Panc1 (cell line): ENCODE measurements around the gene KLK8. TPM values are rescaled to one million over a fixed set of nuclear protein-coding genes. Genes with fewer than 3 reads are reported as not detected.

Source experiments
- ATAC-seq: fragments of 200-7000 bp; cut with Tn5 transposase; 2 replicates; pipeline ENCODE4 v1.9.1; 2020; ENCODE audit warnings: mild to moderate bottlenecking, moderate library complexity
- BruUV-seq: library from RNA; stranded (reverse); fragments of 400-500 nt; replicated peaks from 2 replicates; lab custom pipeline; 2021; lab: Mats Ljungman, UMichigan
- CTCF ChIA-PET: fragments of 300-600 bp; sonication (Branson Sonifier 250); formaldehyde crosslinking; loops from one replicate; lab custom pipeline; 2022; ENCODE audit warnings: antibody characterized with exemption; lab: Charles Lee
- POLR2A ChIA-PET: fragments of 300-600 bp; sonication (Branson Sonifier 250); formaldehyde crosslinking; loops from one replicate; lab custom pipeline; 2022; ENCODE audit warnings: antibody characterized with exemption; lab: Charles Lee
- DNase-seq: peaks from one replicate; pipeline ENCODE4 v3.0.0-alpha.2; 2010; ENCODE audit warnings: low read depth, low spot score
- H3K27ac ChIP-seq: 2 replicates; pipeline ENCODE4 v1.5.1; 2011; ENCODE audit warnings: mild to moderate bottlenecking, low read length, inconsistent platforms
- H3K27me3 ChIP-seq: fragments of 200-500 bp; sonication (Bioruptor generic); 2 replicates; pipeline ENCODE4 v1.6.0; 2014; ENCODE audit warnings: low read length, inconsistent platforms; ENCODE audit not compliant: control insufficient read depth, insufficient read depth
- H3K36me3 ChIP-seq: fragments of 200-500 bp; sonication (Bioruptor generic); 2 replicates; pipeline ENCODE4 v1.5.1; 2014; ENCODE audit warnings: inconsistent platforms, mild to moderate bottlenecking, low read length, moderate library complexity; ENCODE audit not compliant: control insufficient read depth, insufficient read depth
- H3K4me1 ChIP-seq: 2 replicates; pipeline ENCODE4 v1.5.1; 2011; ENCODE audit warnings: inconsistent platforms, mild to moderate bottlenecking, low read length, moderate library complexity; ENCODE audit not compliant: control insufficient read depth, insufficient read depth
- H3K4me3 ChIP-seq, 2 experiments: 2 replicates each; pipeline ENCODE4 v1.5.1; 2011 to 2012; ENCODE audit warnings: low read depth in 2 of 2, low read length in 2 of 2, mild to moderate bottlenecking in 2 of 2, inconsistent platforms in 1 of 2, moderate library complexity in 1 of 2
- H3K9me3 ChIP-seq: fragments of 200-500 bp; sonication (Bioruptor generic); 2 replicates; pipeline ENCODE4 v1.5.1; 2014; ENCODE audit warnings: low read depth, mild to moderate bottlenecking, inconsistent platforms, low read length, moderate library complexity; ENCODE audit not compliant: control insufficient read depth, insufficient read depth
- CTCF ChIP-seq: fragments of 450-650 bp; IDR thresholded peaks from 2 replicates; pipeline ENCODE4 v1.5.1; 2017; ENCODE audit warnings: mild to moderate bottlenecking
- POLR2AphosphoS5 ChIP-seq: IDR thresholded peaks from 2 replicates; pipeline ENCODE4 v1.6.1; 2012; ENCODE audit warnings: mild to moderate bottlenecking, low read depth, low read length, moderate library complexity
- REST ChIP-seq, 2 experiments: IDR thresholded peaks; 2 replicates each; pipeline ENCODE4 v1.6.1; 2011 to 2012; ENCODE audit warnings: low read depth in 2 of 2, control low read depth in 1 of 2, low read length in 1 of 2, mild to moderate bottlenecking in 1 of 2, moderate library complexity in 1 of 2; ENCODE audit not compliant: insufficient read depth in 1 of 2
- SIN3A ChIP-seq: IDR thresholded peaks from 2 replicates; pipeline ENCODE4 v1.6.1; 2012; ENCODE audit warnings: low read depth, mild to moderate bottlenecking, low read length, moderate library complexity, borderline replicate concordance; ENCODE audit not compliant: insufficient read depth
- TCF7L2 ChIP-seq: IDR thresholded peaks from 2 replicates; pipeline ENCODE4 v1.6.1; 2011; ENCODE audit warnings: mild to moderate bottlenecking, low read depth, low read length, inconsistent platforms
- in situ Hi-C: cut with HindIII; loops from 2 replicates; pipeline ENCODE4 v1.10.0; 2016; ENCODE audit warnings: low sequenced_read_pairs, low pct_unique_long_range_greater_than_20kb
- intact Hi-C: fragments of 100-400 bp; cut with micrococcal nuclease; formaldehyde crosslinking; loops from one replicate; pipeline ENCODE4 v1.10.0; 2022; ENCODE audit not compliant: unreplicated experiment
- total RNA-seq: library from RNA; stranded (reverse); gene quantifications from one replicate; pipeline ENCODE4 v1.2.1, GENCODE V29; 2021; ENCODE audit not compliant: unreplicated experiment

The KLK8 gene
- total RNA-seq, 1 experiment from 2014 or later = not detected

- intact Hi-C loops = no loop called here
- no peak for ATAC-seq
- H3K9me3 ChIP-seq = no peaks in the 10 kb centered on the region
- no peak overlapping the region for H3K27ac ChIP-seq
- H3K27me3 ChIP-seq = no peaks in the 10 kb centered on the region; the same call in 1 of the 2 replicates
- no peaks in the 10 kb centered on the region for H3K4me1 ChIP-seq
- DNase-seq = no peak
- no TSS peak for BruUV-seq
- CTCF ChIA-PET = interaction anchor here (0.5 to 0.7 kb wide), 2 partner anchors 17 to 70 kb away, joined by 3 to 9 read pairs; no protein-coding TSS in a partner anchor
- no peaks in the 10 kb centered on the region for H3K36me3 ChIP-seq
- in situ Hi-C loops = no loop called here
- POLR2A ChIA-PET = interaction anchor here (0.8 kb wide), 1 partner anchor 55 kb away, joined by 4 read pairs; no protein-coding TSS in a partner anchor
- no peak for TF ChIP-seq TCF7L2
- no peak for TF ChIP-seq POLR2AphosphoS5
- no peak for TF ChIP-seq CTCF
- no peak for TF ChIP-seq SIN3A
- TF ChIP-seq REST (IDR thresholded peaks at IDR 0.05; ENCODE audit: insufficient read depth in 1 of 2, low read depth in 2 of 2, low read length in 1 of 2) = no peak
- no peak overlapping the region for H3K4me3 ChIP-seq
These were observed 423 bp downstream of the KLK8 start for GRCh38 chr19:51000981-51001380.

- BruUV-seq = no TSS peak
- no peak for TF ChIP-seq REST (IDR thresholded peaks at IDR 0.05; ENCODE audit: insufficient read depth in 1 of 2, low read depth in 2 of 2, low read length in 1 of 2)
- no peak for TF ChIP-seq TCF7L2
- no peak for TF ChIP-seq SIN3A
- TF ChIP-seq POLR2AphosphoS5 = no peak
- no peak for TF ChIP-seq CTCF
- Histone ChIP-seq H3K4me3 (no peak overlapping the region), H3K36me3 (no peaks in the 10 kb centered on the region), H3K27ac (no peak overlapping the region), H3K4me1 (no peaks in the 10 kb centered on the region), H3K9me3 (no peaks in the 10 kb centered on the region), H3K27me3 (no peaks in the 10 kb centered on the region)
- in situ Hi-C loops = no loop called here
- DNase-seq = no peak
- CTCF ChIA-PET = interaction anchor here (0.5 kb wide), 1 partner anchor 70 kb away, joined by 3 read pairs; no protein-coding TSS in a partner anchor
- POLR2A ChIA-PET = no interaction called here
- no peak for ATAC-seq
- intact Hi-C loops = no loop called here
These were observed 978 bp downstream of the KLK8 start for GRCh38 chr19:51000426-51000825.
